Measurements from ENCODE around the gene LRR1.
"Not testable (repeated sequence)": the region's sequence is repeated elsewhere in the genome, so short reads cannot be mapped to it uniquely, and the experiment has no call there.

LRR1 gene

GRCh38 chr14:49585803-49586672 is 12.7 kb upstream of the LRR1 start, which contains the start of gene RPS29:
TSS of gene RPS29 (minus strand) at chr14:49586380. CDS start at chr14:49586346, 34 bp downstream.
- peak; percentile 96 to 97 for DNase-seq (ENCODE audit: extremely low read depth in 1 of 2, low read depth in 1 of 2)

- peak in 1 of 2 donors; percentile 35 for DNase-seq (ENCODE audit: extremely low read depth in 1 of 2, low read depth in 1 of 2)
Measured at GRCh38 chr14:49586673-49587460, 11.9 kb upstream of the LRR1 start.

- DNase-seq (ENCODE audit: extremely low read depth in 1 of 2, low read depth in 1 of 2) = no peak
Measured at GRCh38 chr14:49589387-49589786, 9.4 kb upstream of the LRR1 start.

DNA sequence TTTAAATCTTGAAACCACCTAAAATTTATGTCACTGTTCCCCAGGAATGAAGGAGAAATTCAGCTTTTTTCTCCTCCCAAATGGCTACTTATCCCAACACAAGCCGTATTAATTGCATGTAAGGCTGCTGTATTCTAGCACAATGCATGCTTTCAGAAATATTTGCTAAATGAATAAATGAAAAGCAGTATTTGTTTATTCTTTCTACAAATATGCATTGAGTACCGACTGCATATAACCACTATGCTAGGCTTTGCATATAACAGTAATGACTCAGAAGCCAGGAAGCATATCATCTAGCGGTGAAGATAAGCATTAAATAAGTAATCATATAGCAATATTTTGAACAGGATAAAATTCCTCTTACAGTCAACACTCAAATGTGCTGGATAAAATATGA is 5.7 kb upstream of the LRR1 start:
- DNase-seq (ENCODE audit: extremely low read depth in 1 of 2, low read depth in 1 of 2) = no peak

DNA sequence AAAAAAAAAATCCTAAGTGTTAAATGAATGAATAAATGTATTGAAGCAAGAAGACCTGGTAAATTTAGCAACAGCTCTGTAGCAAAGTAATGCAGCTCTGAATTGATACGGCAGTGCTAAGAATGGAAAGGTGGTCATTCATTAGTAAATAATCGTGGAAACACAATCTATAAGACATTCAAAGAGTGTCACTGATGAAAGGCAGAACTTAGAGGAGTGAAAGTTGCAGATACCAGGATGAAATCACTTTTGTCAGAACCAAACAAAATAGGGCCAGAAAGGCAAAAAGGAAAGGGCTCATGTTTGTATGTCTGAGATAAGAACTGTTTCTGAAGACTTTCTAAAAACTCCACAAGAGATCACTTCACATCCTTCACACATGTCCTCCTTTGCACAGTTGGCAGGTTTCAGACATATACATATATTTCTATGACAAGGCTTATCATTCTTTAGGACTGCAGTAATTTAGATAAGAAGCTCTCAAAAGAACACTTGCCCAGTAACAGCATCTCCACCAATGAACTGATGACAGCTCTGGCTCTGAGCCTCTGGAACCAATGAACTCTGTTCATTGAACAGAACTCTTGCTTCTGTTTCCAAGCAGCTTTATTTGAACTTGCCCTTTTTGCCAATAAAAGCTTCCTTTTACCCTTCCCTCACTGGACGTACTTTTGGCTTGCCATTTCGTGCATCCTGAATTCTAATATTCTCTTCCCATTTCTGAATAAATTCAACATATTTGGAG is 4.2 kb upstream of the LRR1 start:
- DNase-seq (ENCODE audit: extremely low read depth in 1 of 2, low read depth in 1 of 2) = no peak

- no peak for DNase-seq (ENCODE audit: extremely low read depth in 1 of 2, low read depth in 1 of 2)
Measured at GRCh38 chr14:49598189-49598484, 603 bp upstream of the LRR1 start.

DNA sequence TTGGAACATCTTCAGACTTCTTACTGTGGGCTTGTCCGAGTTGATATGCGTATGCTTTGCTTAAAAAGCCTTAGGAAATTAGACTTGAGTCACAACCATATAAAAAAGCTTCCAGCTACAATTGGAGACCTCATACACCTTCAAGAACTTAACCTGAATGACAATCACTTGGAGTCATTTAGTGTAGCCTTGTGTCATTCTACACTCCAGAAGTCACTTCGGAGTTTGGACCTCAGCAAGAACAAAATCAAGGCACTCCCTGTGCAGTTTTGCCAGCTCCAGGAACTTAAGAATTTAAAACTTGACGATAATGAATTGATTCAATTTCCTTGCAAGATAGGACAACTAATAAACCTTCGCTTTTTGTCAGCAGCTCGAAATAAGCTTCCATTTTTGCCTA is 8.8 kb downstream of the LRR1 start:
- DNase-seq (ENCODE audit: extremely low read depth in 1 of 2, low read depth in 1 of 2) = no peak

DNA sequence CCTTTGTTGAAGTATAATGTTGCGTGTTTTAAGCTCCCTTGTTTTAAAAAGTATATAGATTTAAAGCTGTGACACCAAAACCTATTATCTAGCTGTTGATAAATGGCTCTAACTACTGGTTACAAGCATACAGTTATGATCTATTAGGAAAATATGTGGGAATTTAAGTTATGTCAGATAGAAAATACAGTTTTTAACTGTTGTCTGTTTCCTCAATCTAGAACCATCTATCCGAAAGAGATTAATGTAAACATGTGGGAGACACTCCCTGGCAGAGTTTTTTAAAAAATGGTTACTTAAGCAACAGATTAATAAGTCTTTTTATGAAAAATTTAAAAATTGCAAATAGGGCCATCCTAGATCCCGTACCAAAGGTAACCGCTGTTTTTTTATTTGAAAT is 13.5 kb downstream of the LRR1 start:
- no peak for DNase-seq (ENCODE audit: extremely low read depth in 1 of 2, low read depth in 1 of 2)

DNA sequence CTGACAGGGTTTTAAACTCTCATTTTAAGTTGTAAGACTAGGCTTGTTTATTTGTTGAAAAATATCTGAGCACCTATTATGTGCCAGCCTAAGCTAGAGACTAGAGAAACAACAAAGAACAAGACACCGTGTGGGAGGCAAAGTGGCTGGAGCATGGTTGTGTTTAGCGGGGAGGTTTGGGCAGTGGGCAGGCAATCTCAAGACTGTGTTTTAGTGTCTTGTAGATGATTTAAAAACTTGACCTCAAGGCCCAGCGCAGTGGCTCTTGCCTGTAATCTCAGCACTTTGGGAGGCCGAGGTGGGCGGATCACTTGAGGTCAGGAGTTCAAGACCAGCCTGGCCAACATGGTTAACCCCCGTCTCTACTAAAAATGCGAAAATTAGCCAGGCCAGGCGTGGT is 13.9 kb downstream of the LRR1 start:
- no peak for DNase-seq (ENCODE audit: extremely low read depth in 1 of 2, low read depth in 1 of 2)

DNA sequence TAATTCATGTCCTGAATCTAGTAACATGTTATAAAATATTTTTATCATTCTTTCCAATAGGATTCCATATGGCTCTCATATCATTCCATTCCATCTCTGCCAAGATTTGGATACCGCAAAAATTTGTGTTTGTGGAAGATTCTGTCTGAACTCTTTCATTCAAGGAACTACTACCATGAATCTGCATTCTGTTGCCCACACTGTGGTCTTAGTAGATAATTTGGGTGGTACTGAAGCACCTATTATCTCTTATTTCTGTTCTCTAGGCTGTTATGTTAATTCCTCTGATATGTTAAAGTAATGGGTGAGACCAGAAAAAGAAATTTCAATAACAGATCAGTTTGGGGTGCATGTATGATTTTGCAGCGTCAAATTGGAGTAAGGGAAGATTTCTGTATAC is 15.5 kb downstream of the LRR1 start:
- DNase-seq (ENCODE audit: extremely low read depth in 1 of 2, low read depth in 1 of 2) = no peak

- DNase-seq (ENCODE audit: extremely low read depth in 1 of 2, low read depth in 1 of 2) = no peak
Measured at GRCh38 chr14:49615776-49616175, 17.0 kb downstream of the LRR1 start.

GRCh38 chr14:49617852-49618519 is 19.2 kb downstream of the LRR1 start:
- no peak for DNase-seq (ENCODE audit: extremely low read depth in 1 of 2, low read depth in 1 of 2)

DNA sequence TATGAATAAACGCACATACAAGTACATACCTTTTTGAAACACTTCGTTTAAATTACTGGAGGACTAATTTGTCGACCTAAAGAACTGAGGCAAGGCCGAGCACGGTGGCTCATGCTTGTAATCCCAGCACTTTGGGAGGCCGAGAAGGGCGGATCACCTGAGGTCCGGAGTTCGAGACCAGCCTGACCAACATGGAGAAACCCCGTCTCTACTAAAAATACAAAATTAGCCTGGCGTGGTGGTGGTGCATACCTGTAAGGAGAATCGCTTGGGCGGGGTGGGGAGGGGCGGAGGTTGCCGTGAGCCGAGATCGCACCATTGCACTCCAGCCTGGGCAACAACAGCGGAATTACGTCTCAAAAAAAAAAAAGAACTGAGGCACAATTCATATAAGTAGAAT is 20.5 kb downstream of the LRR1 start:
- DNase-seq (ENCODE audit: extremely low read depth in 1 of 2, low read depth in 1 of 2) = not testable (repeated sequence)

GRCh38 chr14:49619730-49620129 is 21.0 kb downstream of the LRR1 start:
- no peak for DNase-seq (ENCODE audit: extremely low read depth in 1 of 2, low read depth in 1 of 2)

DNA sequence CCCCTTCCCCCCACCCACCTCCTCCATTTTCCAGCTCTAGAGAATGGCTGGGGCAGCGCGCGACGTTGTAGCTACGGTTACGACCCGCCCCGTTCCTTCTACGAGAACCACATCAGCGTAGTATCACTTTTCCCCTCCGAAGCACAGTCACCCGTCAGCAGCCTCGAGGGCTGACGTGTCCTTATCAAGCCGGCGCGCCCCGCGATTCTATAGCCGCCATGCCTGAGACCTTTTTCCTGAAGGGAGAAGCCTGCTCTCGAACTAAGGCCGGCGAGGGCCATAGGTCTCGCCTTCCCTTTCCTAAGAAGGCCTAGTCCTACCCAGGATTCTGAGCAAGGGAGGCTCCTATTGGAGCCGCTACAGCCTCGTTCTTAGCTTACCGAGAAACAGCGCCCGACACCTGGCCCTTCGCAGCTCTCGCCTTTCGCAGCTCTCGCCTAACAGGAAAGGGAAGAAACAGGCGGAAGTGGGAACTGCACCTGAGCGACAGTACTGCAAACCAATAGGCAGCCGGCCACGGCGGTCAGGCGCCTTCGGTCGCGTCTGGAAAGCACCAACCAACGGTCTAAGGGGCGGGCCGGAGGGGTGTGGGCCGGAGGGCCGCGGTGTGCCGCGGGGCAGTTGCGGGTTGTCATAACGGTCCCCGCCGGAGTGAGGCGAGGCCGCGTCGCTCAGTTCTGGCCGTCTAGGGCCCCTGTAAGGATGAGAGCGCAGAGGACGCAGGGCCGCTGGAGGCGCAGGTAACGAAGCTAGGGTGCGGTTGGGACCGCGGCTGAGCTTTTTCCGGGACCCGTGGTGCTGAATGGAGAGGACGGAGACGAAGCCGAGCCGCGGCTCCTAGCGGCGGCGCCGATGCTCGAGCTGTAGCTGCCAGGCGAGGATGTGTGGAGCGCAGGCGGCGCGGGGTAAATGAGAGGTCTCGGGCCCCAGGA is 21.7 kb downstream of the LRR1 start, which contains the start of the genes MGAT2 and RPL36AL:
Gene MGAT2, plus strand, starts transcription at position 618 of the 932 bp plus-strand sequence. CDS start 470 bp downstream, outside the sequence.
Gene RPL36AL, minus strand, starts transcription at position 445 of the 932 bp plus-strand sequence. CDS start 1,522 bp downstream, outside the sequence.
- peak; percentile 92 to 95 for DNase-seq (ENCODE audit: extremely low read depth in 1 of 2, low read depth in 1 of 2)

DNA sequence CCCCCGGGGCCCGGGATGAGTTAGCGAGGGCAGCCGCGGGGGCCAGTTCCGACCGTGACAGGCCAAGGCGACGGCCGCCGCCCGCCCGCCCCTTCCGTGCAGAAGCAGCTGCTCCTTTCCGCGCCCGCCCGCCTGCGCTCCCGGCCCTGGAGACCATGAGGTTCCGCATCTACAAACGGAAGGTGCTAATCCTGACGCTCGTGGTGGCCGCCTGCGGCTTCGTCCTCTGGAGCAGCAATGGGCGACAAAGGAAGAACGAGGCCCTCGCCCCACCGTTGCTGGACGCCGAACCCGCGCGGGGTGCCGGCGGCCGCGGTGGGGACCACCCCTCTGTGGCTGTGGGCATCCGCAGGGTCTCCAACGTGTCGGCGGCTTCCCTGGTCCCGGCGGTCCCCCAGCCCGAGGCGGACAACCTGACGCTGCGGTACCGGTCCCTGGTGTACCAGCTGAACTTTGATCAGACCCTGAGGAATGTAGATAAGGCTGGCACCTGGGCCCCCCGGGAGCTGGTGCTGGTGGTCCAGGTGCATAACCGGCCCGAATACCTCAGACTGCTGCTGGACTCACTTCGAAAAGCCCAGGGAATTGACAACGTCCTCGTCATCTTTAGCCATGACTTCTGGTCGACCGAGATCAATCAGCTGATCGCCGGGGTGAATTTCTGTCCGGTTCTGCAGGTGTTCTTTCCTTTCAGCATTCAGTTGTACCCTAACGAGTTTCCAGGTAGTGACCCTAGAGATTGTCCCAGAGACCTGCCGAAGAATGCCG is 22.6 kb downstream of the LRR1 start:
- no peak for DNase-seq (ENCODE audit: extremely low read depth in 1 of 2, low read depth in 1 of 2)

GRCh38 chr14:49622022-49622607 is 23.4 kb downstream of the LRR1 start:
- no peak for DNase-seq (ENCODE audit: extremely low read depth in 1 of 2, low read depth in 1 of 2)

GRCh38 chr14:49623387-49623786 is 24.6 kb downstream of the LRR1 start:
- DNase-seq (ENCODE audit: extremely low read depth in 1 of 2, low read depth in 1 of 2) = no peak

All from stimulated activated CD8-positive, alpha-beta memory T cell treated with anti-CD3 and anti-CD28 coated beads, Interleukin-7, amount 100 ng/mL, for 48 hours (primary cell).